Measurements from ENCODE around the gene MEIS2.

MEIS2 gene

DNA sequence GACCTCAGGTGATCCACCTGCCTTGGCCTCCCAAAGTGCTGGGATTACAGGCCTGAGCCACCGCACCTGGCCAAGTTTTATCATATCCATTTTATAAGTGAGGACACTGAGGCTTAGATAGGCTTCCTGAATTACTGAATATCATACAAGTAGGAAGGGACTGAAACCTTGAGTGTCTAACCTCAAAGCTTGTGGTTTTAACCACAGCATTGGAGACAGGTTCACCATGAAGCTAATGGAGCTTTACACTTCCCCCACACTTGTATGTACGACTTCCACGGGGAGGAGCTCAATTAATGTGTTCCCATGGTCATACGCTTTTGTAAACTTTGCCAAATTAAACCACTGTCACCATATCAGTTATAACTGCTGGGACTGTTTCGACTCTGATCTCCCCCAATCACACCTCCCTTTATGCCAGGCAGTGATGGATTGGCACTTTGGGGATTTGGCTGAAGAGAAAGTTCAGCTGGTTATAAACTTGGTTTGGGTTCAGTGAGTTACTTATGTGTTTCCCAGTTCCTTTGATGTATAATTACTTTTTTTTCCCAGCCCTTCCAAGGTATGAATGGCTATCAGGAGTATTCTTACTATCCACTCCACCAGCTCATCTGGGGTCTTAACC is 38.4 kb upstream of the MEIS2 start:
- ChIA-PET CTCF (interaction anchor here (0.9 to 2.1 kb wide), 4 partner anchors 9 to 124 kb away, joined by 3 to 7 read pairs (median 4); no protein-coding TSS in a partner anchor), POLR2A (no interaction called here)
- TF ChIP-seq, protein P1, sequence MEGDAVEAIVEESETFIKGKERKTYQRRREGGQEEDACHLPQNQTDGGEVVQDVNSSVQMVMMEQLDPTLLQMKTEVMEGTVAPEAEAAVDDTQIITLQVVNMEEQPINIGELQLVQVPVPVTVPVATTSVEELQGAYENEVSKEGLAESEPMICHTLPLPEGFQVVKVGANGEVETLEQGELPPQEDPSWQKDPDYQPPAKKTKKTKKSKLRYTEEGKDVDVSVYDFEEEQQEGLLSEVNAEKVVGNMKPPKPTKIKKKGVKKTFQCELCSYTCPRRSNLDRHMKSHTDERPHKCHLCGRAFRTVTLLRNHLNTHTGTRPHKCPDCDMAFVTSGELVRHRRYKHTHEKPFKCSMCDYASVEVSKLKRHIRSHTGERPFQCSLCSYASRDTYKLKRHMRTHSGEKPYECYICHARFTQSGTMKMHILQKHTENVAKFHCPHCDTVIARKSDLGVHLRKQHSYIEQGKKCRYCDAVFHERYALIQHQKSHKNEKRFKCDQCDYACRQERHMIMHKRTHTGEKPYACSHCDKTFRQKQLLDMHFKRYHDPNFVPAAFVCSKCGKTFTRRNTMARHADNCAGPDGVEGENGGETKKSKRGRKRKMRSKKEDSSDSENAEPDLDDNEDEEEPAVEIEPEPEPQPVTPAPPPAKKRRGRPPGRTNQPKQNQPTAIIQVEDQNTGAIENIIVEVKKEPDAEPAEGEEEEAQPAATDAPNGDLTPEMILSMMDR (IDR thresholded peaks at IDR 0.05; ENCODE audit: control extremely low read depth, extremely low read depth, low read depth, missing control alignments) = no peak
- DNase-seq (ENCODE audit: extremely low spot score) = no peak

DNA sequence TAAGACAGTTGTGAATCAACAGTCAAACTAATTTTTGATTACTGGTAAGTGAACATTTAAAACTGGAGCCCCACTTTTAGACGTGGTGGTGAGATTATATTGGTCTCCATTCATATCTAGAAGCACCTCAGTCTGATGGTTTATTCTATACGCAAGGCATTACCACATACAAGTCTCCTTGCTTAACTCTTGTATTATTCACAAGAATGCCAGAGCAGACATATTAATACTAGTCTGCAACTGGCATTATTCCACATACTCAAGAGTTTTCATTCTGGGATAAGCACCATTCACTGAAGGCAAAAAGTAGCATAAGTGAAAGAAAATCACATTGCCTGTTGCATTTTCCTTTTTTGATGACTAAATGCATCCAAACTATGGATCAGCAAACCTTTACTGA is 36.9 kb upstream of the MEIS2 start:
- POLR2A ChIA-PET = no interaction called here
- CTCF ChIA-PET = no interaction called here
- TF ChIP-seq, protein P1 (IDR thresholded peaks at IDR 0.05; ENCODE audit: control extremely low read depth, extremely low read depth, low read depth, missing control alignments) = no peak
- no peak for DNase-seq (ENCODE audit: extremely low spot score)

- TF ChIP-seq, protein P1 (IDR thresholded peaks at IDR 0.05; ENCODE audit: control extremely low read depth, extremely low read depth, low read depth, missing control alignments) = no peak
- CTCF ChIA-PET = interaction anchor here (0.8 to 2.5 kb wide), 2 partner anchors 9 to 11 kb away, joined by 3 to 10 read pairs; no protein-coding TSS in a partner anchor
- no peak for DNase-seq (ENCODE audit: extremely low spot score)
- POLR2A ChIA-PET = no interaction called here
Observed at GRCh38 chr15:37136666-37137065, 36.3 kb upstream of the MEIS2 start.

- CTCF ChIA-PET = interaction anchor here (0.9 to 2.5 kb wide), 5 partner anchors 10 to 39 kb away, joined by 3 to 10 read pairs (median 5); no protein-coding TSS in a partner anchor
- DNase-seq (ENCODE audit: extremely low spot score) = no peak
- TF ChIP-seq, protein P1 (IDR thresholded peaks at IDR 0.05; ENCODE audit: control extremely low read depth, extremely low read depth, low read depth, missing control alignments) = peak; percentile 20
- POLR2A ChIA-PET = no interaction called here
Observed at GRCh38 chr15:37135225-37135624, 34.9 kb upstream of the MEIS2 start.

GRCh38 chr15:37134699-37135131 is 34.4 kb upstream of the MEIS2 start:
- ChIA-PET POLR2A (no interaction called here), CTCF (interaction anchor here (0.8 to 2.5 kb wide), 7 partner anchors 11 to 32 kb away, joined by 3 to 10 read pairs (median 5); no protein-coding TSS in a partner anchor)
- DNase-seq (ENCODE audit: extremely low spot score) = no peak
- TF ChIP-seq, protein P1 (IDR thresholded peaks at IDR 0.05; ENCODE audit: control extremely low read depth, extremely low read depth, low read depth, missing control alignments) = peak; percentile 48

DNA sequence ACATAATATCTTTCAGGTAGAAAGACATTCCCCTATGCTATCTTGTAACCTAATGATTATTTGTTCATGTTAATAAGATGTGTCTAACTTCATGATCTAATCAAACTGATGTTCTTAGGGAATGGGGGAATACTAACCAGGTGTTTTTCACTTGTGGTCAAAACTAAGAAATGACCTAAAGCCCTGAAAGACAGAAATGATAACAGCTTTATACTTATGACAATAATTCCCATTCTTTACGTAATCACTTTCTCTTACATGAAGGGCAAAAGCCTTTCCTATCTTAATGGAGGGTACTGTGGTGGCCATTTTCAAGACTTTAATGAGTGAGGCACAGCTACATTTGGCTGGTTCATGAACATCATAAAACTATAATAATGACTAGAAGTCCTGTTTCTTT is 33.9 kb upstream of the MEIS2 start:
- POLR2A ChIA-PET = no interaction called here
- TF ChIP-seq, protein P1 (IDR thresholded peaks at IDR 0.05; ENCODE audit: control extremely low read depth, extremely low read depth, low read depth, missing control alignments) = no peak
- CTCF ChIA-PET = interaction anchor here (0.6 to 2.0 kb wide), 6 partner anchors 11 to 639 kb away, joined by 3 to 7 read pairs (median 3); no protein-coding TSS in a partner anchor
- DNase-seq (ENCODE audit: extremely low spot score) = no peak

Measured in GM10248 (cell line).